Fibroblast of skin of right quadriceps (primary cell): Measurements from ENCODE around the gene PTH1R.
A peak's percentile ranks its signal among the peaks of the same experiment; 100 is the strongest.

Source experiments
- DNase-seq: peaks from one replicate; pipeline ENCODE4 v3.0.0-alpha.2; 2013

PTH1R gene

DNA sequence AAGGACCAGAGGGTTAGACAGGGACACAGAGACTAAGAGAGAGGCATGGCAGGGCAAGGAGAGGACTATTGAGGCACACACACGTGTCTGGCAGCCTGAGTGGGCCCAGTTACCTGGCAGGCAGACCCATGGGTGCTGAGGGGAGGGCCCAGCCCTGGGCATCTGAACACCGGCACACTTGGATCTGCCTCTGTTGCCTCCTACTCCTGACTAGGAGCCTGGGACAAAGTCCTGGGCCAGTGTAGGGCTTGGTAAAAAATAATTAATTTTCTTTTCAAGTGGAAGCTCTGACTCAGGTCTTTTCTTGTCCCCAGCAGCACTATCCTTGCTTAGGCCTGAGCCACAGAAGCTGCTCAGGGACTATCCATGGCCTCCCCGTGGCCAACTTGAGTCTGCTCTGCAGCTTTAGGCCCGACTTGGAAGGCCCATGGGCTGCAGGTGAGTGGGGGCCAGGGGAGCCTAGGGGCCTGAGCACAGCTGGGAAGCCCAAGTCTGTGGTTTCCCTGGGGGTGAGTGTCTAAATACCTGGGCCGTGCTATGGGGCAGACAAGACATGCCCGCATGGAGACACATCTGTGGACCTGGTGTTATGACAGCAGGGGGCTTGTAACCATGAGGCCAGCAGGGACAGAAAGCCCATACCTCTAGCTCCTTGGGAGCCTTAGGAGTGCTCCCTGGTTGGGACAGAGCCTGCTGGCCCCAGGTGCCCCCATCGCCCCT lies at the start of gene PTH1R:
Gene PTH1R (plus strand): TSS at position 316 of the 720 bp plus-strand sequence. CDS start 5,839 bp downstream, outside the sequence.
- DNase-seq: no peak

DNA sequence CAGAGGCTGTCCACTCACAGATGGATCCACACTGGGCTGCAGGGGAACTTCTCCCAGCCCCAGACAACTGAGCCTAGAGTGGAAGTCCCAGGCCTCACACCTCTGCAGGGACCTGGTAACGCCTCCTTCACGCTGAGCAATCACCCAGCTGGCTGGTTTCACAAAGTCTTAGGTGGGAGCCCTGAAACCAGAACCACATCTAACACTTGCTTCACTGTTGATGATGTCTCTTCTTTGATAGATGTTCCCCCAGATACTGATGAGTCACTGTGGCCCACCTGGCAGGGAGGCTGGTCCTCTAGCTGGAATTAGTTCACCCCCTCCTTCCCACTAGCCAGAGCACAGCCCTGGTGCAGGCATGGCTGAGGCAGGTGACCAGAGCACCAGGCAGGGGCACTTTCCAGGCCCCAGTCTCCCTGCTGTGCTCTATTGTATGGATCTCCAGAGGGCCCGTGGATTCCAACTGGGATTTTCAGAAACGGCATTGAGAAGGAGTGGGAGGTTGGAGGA lies 47.8 kb upstream of the PTH1R start:
- no peak for DNase-seq

DNA sequence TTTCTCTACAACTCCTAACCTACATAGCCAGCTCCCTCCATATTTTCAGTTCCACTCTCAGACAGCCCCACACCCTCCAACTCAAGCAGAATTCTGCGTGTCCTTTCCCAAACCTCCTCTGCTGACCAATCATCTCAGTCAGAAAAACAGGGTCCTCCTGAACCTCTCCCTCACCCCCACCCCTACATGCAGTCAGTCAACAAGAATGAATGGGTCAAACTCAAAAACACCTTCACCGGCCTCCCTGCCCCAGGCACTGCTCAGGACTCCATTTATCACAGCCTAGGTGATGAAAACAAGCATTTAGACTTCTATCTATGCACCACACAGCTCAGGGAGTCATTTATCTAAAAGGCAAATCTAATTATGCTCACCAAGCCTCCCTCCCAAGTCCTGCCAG lies 46.7 kb upstream of the PTH1R start:
- DNase-seq: no peak

GRCh38 chr3:46831316-46831715 lies 46.2 kb upstream of the PTH1R start:
- no peak for DNase-seq

DNA sequence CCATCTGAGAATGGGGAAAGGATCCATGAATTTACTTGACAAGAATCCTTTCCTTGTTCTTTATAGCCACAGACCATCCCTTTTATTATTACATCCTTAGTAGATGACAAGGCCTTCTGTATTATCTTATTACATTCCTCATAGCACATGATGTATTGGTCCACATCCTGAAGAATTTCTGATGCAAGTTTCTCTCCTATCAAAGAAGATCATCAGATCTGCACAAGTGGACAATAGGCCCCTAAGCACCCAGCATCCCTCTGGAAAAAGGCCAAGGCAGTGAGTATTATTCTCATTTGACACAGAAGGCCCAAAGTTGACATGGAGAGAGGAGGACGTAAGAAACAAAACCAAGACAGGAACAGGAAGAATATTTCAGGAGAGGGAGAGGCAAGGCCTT lies 45.7 kb upstream of the PTH1R start:
- DNase-seq: no peak

DNA sequence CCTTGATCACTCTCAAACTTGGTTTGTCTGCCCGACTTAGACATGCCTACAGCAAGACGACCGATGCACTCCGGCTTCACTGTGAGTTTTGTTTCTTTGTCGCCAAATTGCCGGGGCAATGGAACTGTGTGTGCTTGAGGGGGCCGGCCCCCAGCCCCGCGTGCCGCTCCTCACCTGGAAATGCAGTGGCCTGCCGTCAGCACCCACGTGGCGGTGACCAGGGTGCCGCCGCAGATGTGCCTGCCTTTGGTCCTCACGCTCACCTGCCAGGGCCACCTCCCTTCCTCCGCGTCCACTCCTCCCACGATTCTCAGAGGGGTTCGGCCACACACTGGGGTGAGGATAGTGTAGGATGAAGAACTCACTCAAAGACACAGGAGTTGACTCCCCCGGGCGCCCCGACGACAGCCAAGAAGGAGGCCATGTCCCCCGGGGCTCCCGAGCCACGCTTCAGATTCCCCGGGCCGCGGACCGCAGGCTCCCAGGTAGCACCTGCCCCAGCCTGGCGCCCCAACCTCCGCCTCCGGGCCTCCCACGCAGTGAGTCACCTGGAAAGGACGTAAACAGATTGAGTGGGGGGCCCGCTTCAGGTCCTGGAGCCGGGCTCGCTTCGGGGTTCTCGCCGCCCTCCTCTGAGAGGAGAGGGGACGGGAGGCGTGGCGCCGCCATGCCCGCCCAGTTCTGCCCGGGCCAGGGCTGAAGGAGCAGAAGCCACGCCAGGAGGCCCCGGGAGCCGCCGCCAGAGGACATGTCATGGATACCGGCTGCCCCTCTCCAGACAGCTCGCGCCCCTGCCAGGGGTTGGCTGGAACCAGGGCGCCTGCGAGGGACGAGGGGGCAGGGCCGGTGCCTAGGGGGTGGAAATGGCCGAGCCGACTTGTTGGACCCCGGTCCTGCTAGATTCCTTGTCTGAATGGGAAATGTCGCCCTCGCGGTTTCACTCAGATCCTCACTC lies 43.9 kb upstream of the PTH1R start:
- no peak for DNase-seq

DNA sequence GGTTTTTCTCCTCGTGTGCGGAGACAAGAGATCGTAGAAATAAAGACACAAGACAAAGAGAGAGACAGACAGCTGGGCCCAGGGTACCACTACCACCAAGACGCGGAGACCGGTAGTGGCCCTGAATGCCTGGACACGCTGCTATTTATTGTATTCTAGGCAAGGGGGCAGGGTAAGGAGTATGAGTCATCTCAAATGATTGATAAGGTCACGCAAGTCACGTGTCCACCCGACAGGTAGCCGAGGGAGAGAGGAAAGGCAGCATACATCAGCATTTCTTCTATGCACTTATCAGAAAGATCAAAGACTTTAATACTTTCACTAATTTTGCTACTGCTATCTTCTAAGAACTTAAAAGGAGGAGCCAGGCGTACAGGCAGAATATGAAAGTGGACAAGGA lies 42.5 kb upstream of the PTH1R start:
- DNase-seq: no peak

DNA sequence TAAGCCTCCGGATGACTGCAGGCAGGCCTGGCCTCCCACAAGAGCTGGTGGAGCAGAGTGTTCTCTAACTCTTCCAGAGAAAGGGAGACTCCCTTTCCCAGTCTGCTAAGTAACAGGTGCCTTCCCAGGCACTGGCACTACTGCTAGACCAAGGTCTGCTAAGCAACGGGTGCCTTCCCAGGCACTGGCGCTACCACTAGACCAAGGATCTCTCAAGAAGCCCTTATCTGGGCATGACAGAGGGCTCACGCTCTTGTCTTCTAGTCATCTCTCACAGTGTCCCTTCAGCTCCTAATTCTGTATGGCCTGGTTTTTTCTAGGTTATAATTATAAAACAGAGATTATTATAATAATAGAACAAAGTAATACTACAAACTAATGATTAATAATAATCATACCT lies 42.0 kb upstream of the PTH1R start:
- DNase-seq: no peak

DNA sequence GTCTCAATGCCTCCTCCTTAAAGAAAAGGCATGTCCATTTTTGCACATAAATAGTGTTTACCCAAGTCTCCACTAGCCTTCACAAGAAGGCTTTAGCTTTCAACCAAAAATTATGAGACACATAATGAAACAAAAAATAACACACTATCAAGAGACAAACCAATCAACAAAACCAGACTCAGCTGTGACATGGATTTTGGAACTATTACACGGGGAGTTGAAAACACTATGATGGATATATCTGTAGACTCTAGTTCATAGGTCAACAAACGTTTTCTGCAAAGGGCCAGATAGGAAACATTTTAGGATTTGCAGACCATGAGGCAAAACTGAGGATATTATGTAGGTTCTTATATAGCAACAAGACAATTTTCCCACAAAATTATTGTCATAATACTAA lies 39.2 kb upstream of the PTH1R start:
- no peak for DNase-seq

- DNase-seq: no peak
Observed at GRCh38 chr3:46840491-46840890, 37.0 kb upstream of the PTH1R start.

DNA sequence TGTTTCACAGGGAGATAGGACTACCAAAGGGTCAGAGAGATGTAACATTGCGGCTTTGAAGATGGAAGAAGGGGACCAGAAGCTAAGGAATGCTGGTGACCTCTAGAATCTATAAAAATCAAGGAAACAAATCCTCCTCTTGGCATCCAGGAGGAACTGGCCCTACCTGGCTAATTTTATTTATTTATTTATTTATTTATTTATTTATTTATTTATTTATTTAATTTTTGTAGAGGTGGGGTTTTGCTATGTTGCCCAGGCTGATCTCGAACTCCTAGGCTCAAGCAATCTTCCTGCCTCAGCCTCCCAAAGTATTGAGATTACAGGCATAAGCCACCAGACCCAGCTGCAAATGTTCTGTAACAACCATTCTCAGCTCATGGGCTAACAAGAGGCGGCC lies 34.0 kb upstream of the PTH1R start:
- DNase-seq: no peak

GRCh38 chr3:46844397-46844796 lies 33.1 kb upstream of the PTH1R start:
- no peak for DNase-seq

GRCh38 chr3:46844881-46845312 lies 32.6 kb upstream of the PTH1R start:
- DNase-seq: no peak

GRCh38 chr3:46845397-46845859 lies 32.1 kb upstream of the PTH1R start:
- DNase-seq: peak; percentile 86

DNA sequence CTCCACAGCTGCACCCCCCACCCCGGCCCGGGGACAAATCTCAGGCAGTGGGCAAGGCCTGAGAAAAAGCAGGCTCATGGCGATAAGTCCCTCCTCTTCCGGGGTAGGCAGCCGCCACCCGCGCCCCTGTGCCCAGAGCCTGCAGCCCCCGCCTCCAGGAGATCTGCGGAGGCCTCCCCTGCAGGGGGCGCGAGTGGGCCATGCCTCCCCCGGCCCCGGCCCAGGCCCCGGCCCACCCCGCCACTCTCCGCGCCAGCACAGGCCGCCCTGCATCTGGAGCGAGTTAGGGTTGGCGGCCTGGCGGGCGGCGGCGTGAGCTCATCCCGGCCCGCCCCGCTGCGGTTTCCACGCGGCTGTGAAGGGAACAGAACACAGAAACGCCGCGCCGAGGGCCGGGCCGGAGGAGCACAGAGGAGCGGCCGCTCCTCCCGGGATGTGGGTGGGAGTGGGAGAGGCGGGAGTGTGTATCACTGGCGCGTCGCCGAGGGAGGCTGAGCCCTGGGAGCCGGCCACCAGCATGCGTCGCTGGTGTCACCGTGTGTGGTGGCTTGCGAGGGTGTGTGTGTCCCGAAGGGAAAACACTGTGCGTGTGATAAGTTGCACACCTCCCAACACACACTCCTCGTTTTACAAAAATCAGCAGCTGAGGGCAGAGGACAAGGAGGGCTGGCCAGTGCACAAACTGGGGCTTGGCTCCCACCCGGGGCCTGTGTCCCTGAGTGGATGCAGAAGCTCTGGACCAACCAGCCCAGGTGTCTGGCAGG lies 31.5 kb upstream of the PTH1R start:
- DNase-seq: peak; percentile 88

- no peak for DNase-seq
Observed at GRCh38 chr3:46846624-46847542, 30.6 kb upstream of the PTH1R start.

DNA sequence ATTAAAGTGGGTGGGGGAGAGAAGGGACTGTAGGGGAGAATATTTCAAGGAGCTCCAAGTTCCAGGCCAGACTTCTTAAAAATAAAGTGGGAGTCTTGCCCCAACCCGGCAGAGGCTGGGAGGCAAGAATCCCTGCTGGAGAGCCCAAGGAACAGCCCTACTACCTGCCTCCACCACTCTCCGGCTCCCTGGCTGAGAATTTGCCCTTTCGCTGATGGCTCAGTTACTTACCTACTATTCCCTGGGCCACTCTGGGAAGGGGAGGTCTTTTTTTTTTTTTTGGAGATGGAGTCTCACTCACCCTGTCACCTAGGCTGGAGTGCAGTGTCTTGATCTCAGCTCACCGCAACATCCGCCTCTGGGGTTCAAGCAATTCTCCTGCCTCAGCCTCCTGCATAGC lies 29.8 kb upstream of the PTH1R start:
- no peak for DNase-seq

DNA sequence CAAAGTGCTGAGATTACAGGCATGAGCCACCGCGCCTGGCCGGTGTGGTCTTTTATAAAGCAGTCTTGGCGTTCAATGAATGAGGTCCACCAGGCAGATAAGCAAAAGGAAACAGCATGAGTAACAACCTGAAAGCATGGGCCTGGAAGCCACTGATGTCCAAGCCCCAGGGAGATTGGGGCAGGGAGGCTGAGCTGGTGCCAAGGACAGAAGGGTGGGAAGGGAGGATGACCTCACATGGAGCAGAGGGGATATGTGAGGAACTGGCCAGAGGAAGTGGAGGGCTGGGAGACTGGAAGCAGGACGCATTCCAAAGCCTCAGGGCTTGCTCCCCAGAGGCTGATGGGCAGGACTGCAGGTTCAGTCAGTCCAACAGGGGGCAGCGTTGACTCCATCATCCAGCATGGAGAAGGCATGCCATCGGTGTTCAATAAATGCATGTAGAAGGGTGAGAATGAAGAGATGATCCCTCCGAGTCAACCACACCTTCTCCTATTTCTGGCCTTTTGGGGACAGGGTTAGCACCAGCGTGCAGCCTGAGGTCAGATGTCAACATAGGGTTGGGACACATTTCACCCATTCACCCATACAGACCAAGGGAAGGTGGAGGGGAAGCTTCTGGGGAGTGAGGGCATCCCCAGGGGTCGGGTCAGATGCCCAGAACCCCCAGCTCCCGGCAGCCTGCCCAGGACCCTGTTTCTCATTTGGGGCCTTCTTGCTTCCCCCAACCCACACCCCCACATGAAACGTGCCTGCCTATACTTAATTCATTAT lies 29.1 kb upstream of the PTH1R start:
- peak; percentile 40 for DNase-seq

- no peak for DNase-seq
Observed at GRCh38 chr3:46849045-46849631, 28.4 kb upstream of the PTH1R start.

GRCh38 chr3:46849686-46850467 lies 27.6 kb upstream of the PTH1R start:
- DNase-seq: no peak
